PFSK-1 (cell line): ENCODE measurements around the gene CELF4.

Source experiments
- FOXP2 ChIP-seq: optimal IDR thresholded peaks from 2 replicates; pipeline ENCODE3; 2011; ENCODE audit warnings: borderline replicate concordance, control low read depth, inconsistent platforms; ENCODE audit not compliant: insufficient read depth; ENCODE audit errors: extremely low read length, extremely low read depth
- POLR2AphosphoS5 ChIP-seq: IDR thresholded peaks from 2 replicates; pipeline ENCODE4 v1.6.1; 2012; ENCODE audit warnings: low read depth, mild to moderate bottlenecking, control low read depth, low read length, moderate library complexity
- SIN3A ChIP-seq: IDR thresholded peaks from 2 replicates; pipeline ENCODE4 v1.6.1; 2012; ENCODE audit warnings: mild to moderate bottlenecking, low read length, moderate library complexity, borderline replicate concordance; ENCODE audit not compliant: insufficient read depth
- TAF1 ChIP-seq: IDR thresholded peaks from 2 replicates; pipeline ENCODE4 v1.6.1; 2012; ENCODE audit warnings: low read length, control low read depth, borderline replicate concordance; ENCODE audit not compliant: insufficient read depth
- TF ChIP-seq, protein P1 (sequence below), 2 experiments: IDR thresholded peaks; 2 replicates each; pipeline versions ENCODE4 v1.6.1 to v1.8.0; 2011 to 2012; ENCODE audit warnings: low read depth in 2 of 2, low read length in 2 of 2, control low read depth in 1 of 2, inconsistent platforms in 1 of 2, mild to moderate bottlenecking in 1 of 2, moderate library complexity in 1 of 2; ENCODE audit not compliant: insufficient read depth in 1 of 2

Gene CELF4

DNA sequence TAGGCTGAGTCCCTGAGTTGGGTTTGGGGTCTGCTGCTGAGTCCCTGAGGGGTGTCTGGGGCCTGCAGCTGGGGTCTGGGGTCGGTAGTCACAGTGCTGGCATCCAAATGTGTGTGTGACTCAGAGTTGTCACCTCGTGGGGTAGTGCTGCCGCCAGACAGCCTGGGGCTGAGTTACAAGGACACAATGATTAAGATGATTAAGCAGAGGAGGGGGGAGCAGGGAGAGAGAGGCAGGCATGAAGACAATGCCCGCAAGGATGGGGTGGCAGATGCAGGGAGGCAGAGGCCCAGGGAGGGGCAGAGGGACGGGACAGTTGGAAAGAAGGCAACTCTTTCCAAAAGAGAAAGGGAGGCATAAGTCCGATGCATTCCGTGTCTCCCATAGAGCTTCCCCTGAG, 120.2 kb downstream of the CELF4 start:
- TF ChIP-seq TAF1 (no peak), FOXP2 (no peak), SIN3A (no peak), POLR2AphosphoS5 (no peak)
- TF ChIP-seq, protein P1, sequence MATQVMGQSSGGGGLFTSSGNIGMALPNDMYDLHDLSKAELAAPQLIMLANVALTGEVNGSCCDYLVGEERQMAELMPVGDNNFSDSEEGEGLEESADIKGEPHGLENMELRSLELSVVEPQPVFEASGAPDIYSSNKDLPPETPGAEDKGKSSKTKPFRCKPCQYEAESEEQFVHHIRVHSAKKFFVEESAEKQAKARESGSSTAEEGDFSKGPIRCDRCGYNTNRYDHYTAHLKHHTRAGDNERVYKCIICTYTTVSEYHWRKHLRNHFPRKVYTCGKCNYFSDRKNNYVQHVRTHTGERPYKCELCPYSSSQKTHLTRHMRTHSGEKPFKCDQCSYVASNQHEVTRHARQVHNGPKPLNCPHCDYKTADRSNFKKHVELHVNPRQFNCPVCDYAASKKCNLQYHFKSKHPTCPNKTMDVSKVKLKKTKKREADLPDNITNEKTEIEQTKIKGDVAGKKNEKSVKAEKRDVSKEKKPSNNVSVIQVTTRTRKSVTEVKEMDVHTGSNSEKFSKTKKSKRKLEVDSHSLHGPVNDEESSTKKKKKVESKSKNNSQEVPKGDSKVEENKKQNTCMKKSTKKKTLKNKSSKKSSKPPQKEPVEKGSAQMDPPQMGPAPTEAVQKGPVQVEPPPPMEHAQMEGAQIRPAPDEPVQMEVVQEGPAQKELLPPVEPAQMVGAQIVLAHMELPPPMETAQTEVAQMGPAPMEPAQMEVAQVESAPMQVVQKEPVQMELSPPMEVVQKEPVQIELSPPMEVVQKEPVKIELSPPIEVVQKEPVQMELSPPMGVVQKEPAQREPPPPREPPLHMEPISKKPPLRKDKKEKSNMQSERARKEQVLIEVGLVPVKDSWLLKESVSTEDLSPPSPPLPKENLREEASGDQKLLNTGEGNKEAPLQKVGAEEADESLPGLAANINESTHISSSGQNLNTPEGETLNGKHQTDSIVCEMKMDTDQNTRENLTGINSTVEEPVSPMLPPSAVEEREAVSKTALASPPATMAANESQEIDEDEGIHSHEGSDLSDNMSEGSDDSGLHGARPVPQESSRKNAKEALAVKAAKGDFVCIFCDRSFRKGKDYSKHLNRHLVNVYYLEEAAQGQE (IDR thresholded peaks at IDR 0.05; ENCODE audit: insufficient read depth in 1 of 2, low read depth in 2 of 2, low read length in 2 of 2), result no peak

DNA sequence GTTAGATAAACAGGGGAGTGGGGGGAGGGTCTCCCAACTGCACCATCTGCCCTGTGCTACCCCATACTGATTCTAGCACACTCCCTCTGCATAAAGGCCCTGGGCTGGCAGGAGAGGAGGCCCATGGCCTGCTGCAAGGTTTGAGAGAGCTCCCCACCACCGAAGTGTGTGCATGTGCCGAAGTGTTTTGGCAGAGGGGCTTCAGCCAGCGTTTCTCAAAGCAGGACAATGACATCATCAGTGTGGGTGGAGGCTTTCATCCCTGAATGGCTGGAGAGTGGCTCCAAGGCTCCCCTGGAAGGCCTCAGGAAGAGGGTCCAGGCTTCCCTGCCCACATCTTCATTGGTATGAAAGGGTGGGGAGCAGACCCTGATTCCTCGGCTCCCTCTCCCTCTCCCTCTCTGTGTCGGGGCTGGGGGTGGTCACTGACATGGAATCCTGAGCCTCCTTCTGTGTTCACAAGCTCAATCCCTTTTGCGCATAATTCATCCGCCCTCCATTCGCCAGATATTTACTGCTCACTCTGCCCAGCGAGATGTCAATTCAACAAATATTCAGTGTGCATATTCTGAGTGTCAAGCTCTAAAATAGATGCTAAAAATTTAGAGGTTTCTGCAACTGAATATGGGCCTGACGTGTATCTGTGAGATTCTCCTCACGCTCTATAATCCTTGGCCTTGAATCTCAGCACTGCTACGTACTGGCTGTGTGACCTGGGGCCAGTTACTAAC, 122.1 kb downstream of the CELF4 start:
- TF ChIP-seq TAF1 (no peak), POLR2AphosphoS5 (no peak), SIN3A (no peak), FOXP2 (no peak)
- TF ChIP-seq, protein P1 (IDR thresholded peaks at IDR 0.05; ENCODE audit: insufficient read depth in 1 of 2, low read depth in 2 of 2, low read length in 2 of 2), result no peak

DNA sequence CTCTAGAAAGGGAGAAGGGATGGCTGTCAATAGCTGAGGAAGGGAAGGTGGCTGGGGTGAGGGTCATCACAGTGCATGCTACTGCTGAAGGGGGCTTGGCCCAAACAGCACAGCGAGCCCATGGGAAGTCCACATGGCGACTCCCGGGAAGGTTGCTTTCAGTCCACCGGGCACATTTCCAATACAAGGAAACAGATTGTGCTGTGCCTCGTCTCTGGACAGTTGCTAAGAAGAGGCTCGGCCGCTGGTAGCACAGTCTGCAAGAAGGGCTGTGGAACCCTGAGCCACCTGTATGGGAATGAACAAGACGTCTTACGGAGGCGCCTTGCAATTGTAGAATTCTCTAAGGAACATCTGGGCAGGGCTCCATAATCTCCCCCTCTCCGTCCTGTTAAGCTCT, 123.1 kb downstream of the CELF4 start:
- TF ChIP-seq SIN3A, result no peak
- TF ChIP-seq, protein P1 (IDR thresholded peaks at IDR 0.05; ENCODE audit: insufficient read depth in 1 of 2, low read depth in 2 of 2, low read length in 2 of 2), result no peak
- TF ChIP-seq TAF1, result no peak
- no peak for TF ChIP-seq FOXP2
- TF ChIP-seq POLR2AphosphoS5, result no peak

DNA sequence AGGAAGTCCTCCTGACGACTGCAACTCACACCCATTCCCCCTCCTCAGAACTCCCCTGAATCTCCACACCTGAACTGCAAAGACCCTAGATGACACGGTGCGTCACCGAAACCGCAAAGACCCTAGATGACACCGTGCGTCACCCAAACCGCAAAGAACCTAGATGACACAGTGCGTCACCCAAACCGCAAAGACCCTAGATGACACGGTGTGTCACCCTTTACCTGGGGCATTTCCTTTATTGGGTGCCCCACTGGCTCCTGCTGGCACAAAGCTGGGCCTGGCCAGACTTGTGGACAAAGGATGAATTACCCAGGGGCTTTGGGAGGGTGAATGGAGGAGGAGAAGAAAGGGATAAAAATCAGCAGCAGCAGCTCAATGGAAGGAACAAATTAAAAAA, 123.8 kb downstream of the CELF4 start:
- TF ChIP-seq TAF1, result no peak
- TF ChIP-seq, protein P1 (IDR thresholded peaks at IDR 0.05; ENCODE audit: insufficient read depth in 1 of 2, low read depth in 2 of 2, low read length in 2 of 2), result no peak

DNA sequence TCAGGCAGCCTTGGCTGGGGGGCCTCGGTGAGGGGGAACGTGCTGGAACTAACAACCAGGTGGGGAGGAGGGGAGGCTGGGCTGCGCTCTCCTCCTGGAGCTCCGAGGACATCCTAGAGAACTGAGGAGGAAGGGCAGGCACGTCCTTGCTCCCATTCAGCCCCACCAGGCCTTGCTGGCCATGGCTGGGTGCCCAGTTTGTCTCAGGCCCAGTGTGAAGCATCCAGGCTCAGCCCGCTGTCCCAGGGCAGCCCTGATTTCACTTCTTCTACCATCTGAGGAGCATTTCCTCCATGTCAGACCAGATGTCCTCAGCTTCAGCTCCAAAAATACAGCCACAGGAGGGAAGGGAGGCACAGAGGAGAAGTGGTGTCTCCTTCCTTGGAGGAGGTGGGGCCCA, 125.4 kb downstream of the CELF4 start:
- TF ChIP-seq FOXP2, result no peak
- TF ChIP-seq POLR2AphosphoS5, result no peak
- TF ChIP-seq TAF1, result no peak
